AG04450 (cell line): ENCODE measurements around the gene CDCP1. TPM values are rescaled to one million over a fixed set of nuclear protein-coding genes. Genes with fewer than 3 reads are reported as not detected.

Experiments
- CTCF ChIA-PET: fragments of 300-600, 350-600 bp; formaldehyde crosslinking; extraction: SDS; loops from one replicate; lab custom pipeline; 2022; ENCODE audit warnings: antibody characterized with exemption, inconsistent platforms; lab: Charles Lee
- POLR2A ChIA-PET: fragments of 350-600 bp; formaldehyde crosslinking; extraction: SDS; loops from one replicate; lab custom pipeline; 2021; ENCODE audit warnings: antibody characterized with exemption, inconsistent platforms; lab: Yijun Ruan, JAX
- DNase-seq: peaks from one replicate; pipeline ENCODE4 v3.0.0-alpha.2; 2011; ENCODE audit warnings: low read depth, low spot score
- H3K27ac ChIP-seq: one replicate; pipeline ENCODE4 v1.5.1; 2012; ENCODE audit warnings: low read depth, low read length, control low read depth
- H3K27me3 ChIP-seq: one replicate; pipeline ENCODE4 v1.6.0; 2012; ENCODE audit warnings: low read length; ENCODE audit not compliant: control insufficient read depth, insufficient read depth
- H3K4me3 ChIP-seq: 2 replicates; pipeline ENCODE4 v1.5.1; 2011; ENCODE audit warnings: mild to moderate bottlenecking, low read depth, low read length, control low read depth
- H3K9me3 ChIP-seq: 2 replicates; pipeline ENCODE4 v1.5.1; 2012; ENCODE audit warnings: low read length; ENCODE audit not compliant: control insufficient read depth, insufficient read depth
- polyA plus RNA-seq: library from polyadenylated mRNA; depleted of rRNA; stranded (reverse); fragments of >200 nt; gene quantifications from 2 replicates; pipeline ENCODE4 v1.2.3, GENCODE V29; 2011
- TF ChIP-seq, protein P1 (sequence below): IDR thresholded peaks from 2 replicates; pipeline ENCODE4 v1.5.1; 2011; ENCODE audit warnings: low read depth, low read length, control low read depth, inconsistent platforms

CDCP1 gene
- polyA plus RNA-seq, 1 experiment = 13.6 TPM

GRCh38 chr3:45183872-45184262 is 37.7 kb upstream of the CDCP1 start:
- Histone ChIP-seq H3K4me3 (no peak overlapping the region), H3K27me3 (no peaks in the 10 kb centered on the region), H3K9me3 (no peaks in the 10 kb centered on the region), H3K27ac (peak overlapping the region; percentile 83)
- ChIA-PET POLR2A (interaction anchor here (0.7 kb wide), 1 partner anchor 128 kb away, joined by 3 read pairs; no protein-coding TSS in a partner anchor), CTCF (interaction anchor here (0.6 to 1.0 kb wide), 3 partner anchors 38 to 1725 kb away, joined by 3 read pairs; no protein-coding TSS in a partner anchor)
- TF ChIP-seq, protein P1, sequence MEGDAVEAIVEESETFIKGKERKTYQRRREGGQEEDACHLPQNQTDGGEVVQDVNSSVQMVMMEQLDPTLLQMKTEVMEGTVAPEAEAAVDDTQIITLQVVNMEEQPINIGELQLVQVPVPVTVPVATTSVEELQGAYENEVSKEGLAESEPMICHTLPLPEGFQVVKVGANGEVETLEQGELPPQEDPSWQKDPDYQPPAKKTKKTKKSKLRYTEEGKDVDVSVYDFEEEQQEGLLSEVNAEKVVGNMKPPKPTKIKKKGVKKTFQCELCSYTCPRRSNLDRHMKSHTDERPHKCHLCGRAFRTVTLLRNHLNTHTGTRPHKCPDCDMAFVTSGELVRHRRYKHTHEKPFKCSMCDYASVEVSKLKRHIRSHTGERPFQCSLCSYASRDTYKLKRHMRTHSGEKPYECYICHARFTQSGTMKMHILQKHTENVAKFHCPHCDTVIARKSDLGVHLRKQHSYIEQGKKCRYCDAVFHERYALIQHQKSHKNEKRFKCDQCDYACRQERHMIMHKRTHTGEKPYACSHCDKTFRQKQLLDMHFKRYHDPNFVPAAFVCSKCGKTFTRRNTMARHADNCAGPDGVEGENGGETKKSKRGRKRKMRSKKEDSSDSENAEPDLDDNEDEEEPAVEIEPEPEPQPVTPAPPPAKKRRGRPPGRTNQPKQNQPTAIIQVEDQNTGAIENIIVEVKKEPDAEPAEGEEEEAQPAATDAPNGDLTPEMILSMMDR = no peak
- no peak for DNase-seq

- ChIA-PET POLR2A (interaction anchor here (0.7 kb wide), 1 partner anchor 128 kb away, joined by 3 read pairs; no protein-coding TSS in a partner anchor), CTCF (interaction anchor here (0.8 to 1.0 kb wide), 2 partner anchors 39 to 44 kb away, joined by 3 read pairs; no protein-coding TSS in a partner anchor)
- no peaks in the 10 kb centered on the region for H3K27me3 ChIP-seq
- no peaks in the 10 kb centered on the region for H3K9me3 ChIP-seq
- H3K4me3 ChIP-seq = no peak overlapping the region
- DNase-seq = no peak
- TF ChIP-seq, protein P1 = no peak
- peak overlapping the region; percentile 83 for H3K27ac ChIP-seq
Observed at GRCh38 chr3:45182915-45183871, 37.0 kb upstream of the CDCP1 start.

DNA sequence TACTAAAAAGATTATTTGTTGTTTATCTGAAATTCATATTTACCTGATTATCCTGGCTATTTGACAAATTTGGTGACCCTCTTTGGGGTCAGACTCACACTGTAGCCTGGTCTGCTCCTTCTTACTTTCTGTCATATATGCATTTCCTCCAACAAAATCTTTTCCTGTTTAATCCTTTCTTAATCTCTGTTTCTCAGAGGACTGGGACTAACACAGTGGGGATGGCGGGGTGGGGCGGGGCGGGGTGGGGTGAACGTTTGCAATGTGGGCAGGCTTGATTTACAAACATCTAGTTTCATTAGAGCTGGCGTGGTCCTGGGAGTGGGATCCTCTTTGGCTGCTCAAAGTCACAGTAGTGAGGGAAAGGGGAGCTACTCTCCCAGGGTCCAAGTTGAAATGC is 35.3 kb upstream of the CDCP1 start:
- TF ChIP-seq, protein P1 = no peak
- ChIA-PET CTCF (no interaction called here), POLR2A (interaction anchor here (0.6 kb wide), 2 partner anchors 14 to 72 kb away, joined by 5 to 6 read pairs; no protein-coding TSS in a partner anchor)
- Histone ChIP-seq H3K27me3 (no peaks in the 10 kb centered on the region), H3K9me3 (no peaks in the 10 kb centered on the region), H3K27ac (no peak overlapping the region), H3K4me3 (no peak overlapping the region)
- no peak for DNase-seq

DNA sequence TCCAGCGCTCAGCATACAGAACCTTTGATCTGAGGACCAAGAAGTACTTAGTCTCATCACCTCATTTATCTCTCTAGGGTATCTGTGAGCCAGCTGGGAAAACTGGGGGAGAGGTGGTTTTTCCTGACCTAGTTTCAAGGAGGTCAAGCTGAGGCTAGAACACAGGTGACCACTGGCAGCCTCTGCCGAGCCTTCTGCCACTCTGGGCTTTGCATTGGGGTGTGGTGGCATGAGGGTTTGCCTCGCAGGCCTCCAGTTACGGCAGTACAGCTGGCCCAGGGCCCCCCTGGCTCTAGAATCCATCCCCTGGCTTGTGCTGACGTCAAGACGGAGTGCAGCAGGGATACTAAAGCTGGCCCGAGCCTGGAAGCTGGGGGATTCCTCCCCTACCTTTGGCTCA is 34.7 kb upstream of the CDCP1 start:
- TF ChIP-seq, protein P1 = no peak
- ChIA-PET POLR2A (no interaction called here), CTCF (no interaction called here)
- Histone ChIP-seq H3K27me3 (no peaks in the 10 kb centered on the region), H3K9me3 (no peaks in the 10 kb centered on the region), H3K4me3 (no peak overlapping the region), H3K27ac (no peak overlapping the region)
- no peak for DNase-seq

DNA sequence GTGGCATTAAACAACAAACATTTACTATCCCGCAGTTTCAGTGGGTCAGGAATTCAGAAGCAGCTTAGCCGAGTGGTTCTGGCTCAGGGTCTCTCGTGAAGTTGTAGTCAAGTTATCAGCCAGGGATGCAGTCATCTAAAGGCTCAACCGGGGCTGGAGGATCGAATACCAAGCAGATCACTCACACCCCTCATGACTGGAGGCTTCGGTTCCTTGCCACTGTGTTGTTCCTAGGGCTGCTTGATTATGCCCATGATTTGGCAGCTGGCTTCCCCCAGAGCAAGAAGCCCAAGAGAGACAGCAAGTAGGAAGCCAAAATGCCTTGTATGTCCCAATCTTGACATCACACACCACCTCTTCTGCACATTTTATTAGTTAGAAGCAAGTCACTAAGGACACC is 33.9 kb upstream of the CDCP1 start:
- H3K27ac ChIP-seq = no peak overlapping the region
- no peaks in the 10 kb centered on the region for H3K9me3 ChIP-seq
- ChIA-PET CTCF (no interaction called here), POLR2A (no interaction called here)
- no peak overlapping the region for H3K4me3 ChIP-seq
- TF ChIP-seq, protein P1 = no peak
- DNase-seq = no peak
- H3K27me3 ChIP-seq = no peaks in the 10 kb centered on the region
